ENCODE results near the gene HCRTR1. TPM values are rescaled to one million over a fixed set of nuclear protein-coding genes. Genes with fewer than 3 reads are reported as not detected.

HCRTR1 gene
- total RNA-seq, 1 experiment from 2014 or later, result not detected

- Histone ChIP-seq H3K36me3 (ENCODE audit: insufficient read depth, low read length, poor library complexity, severe bottlenecking) (no peaks in the 10 kb centered on the region), H3K27me3 (replicated peaks; ENCODE audit: insufficient read depth, low read depth, low read length, poor library complexity) (no peaks in the 10 kb centered on the region), H3K4me3 (ENCODE audit: low read depth, low read length, poor library complexity, severe bottlenecking) (no peak overlapping the region), H3K9me3 (ENCODE audit: low read depth, low read length, poor library complexity, severe bottlenecking) (no peaks in the 10 kb centered on the region), H3K4me1 (ENCODE audit: insufficient read depth, low read length, poor library complexity, severe bottlenecking) (peaks cover 15% of the 10 kb centered on the region), H3K27ac (ENCODE audit: low read depth, low read length, poor library complexity, severe bottlenecking) (no peak overlapping the region)
- no TSS peak for BruUV-seq (replicated peaks)
- intact Hi-C loops (cut with micrococcal nuclease; ENCODE audit: unreplicated experiment), result no loop called here
- POLR2A ChIA-PET (ENCODE audit: low non-redundant PET), result interaction anchor here (0.8 kb wide), 1 partner anchor 783 kb away, joined by 3 read pairs; no protein-coding TSS in a partner anchor
- CTCF ChIA-PET, result no interaction called here
- TF ChIP-seq EZH2 (IDR thresholded peaks at IDR 0.05; ENCODE audit: borderline replicate concordance, low read depth, low read length, poor library complexity, severe bottlenecking) (no peak), CTCF (conservative IDR thresholded peaks at IDR 0.05; ENCODE audit: low read depth, low read length) (no peak)
- no peak for DNase-seq (ENCODE audit: low spot score)
Observed at GRCh38 chr1:31640179-31640578, 22.7 kb downstream of the HCRTR1 start.

- Histone ChIP-seq H3K27me3 (replicated peaks; ENCODE audit: insufficient read depth, low read depth, low read length, poor library complexity) (no peaks in the 10 kb centered on the region), H3K9me3 (ENCODE audit: low read depth, low read length, poor library complexity, severe bottlenecking) (no peaks in the 10 kb centered on the region), H3K4me1 (ENCODE audit: insufficient read depth, low read length, poor library complexity, severe bottlenecking) (peaks cover 19% of the 10 kb centered on the region), H3K4me3 (ENCODE audit: low read depth, low read length, poor library complexity, severe bottlenecking) (no peak overlapping the region), H3K27ac (ENCODE audit: low read depth, low read length, poor library complexity, severe bottlenecking) (no peak overlapping the region), H3K36me3 (ENCODE audit: insufficient read depth, low read length, poor library complexity, severe bottlenecking) (no peaks in the 10 kb centered on the region)
- ChIA-PET CTCF (no interaction called here), POLR2A (ENCODE audit: low non-redundant PET) (interaction anchor here (0.7 to 0.8 kb wide), 2 partner anchors 128 to 782 kb away, joined by 3 read pairs; no protein-coding TSS in a partner anchor)
- TF ChIP-seq EZH2 (IDR thresholded peaks at IDR 0.05; ENCODE audit: borderline replicate concordance, low read depth, low read length, poor library complexity, severe bottlenecking) (no peak), CTCF (conservative IDR thresholded peaks at IDR 0.05; ENCODE audit: low read depth, low read length) (no peak)
- intact Hi-C loops (cut with micrococcal nuclease; ENCODE audit: unreplicated experiment), result no loop called here
- BruUV-seq (replicated peaks), result no TSS peak
- no peak for DNase-seq (ENCODE audit: low spot score)
Observed at GRCh38 chr1:31640964-31641363, 23.5 kb downstream of the HCRTR1 start.

GRCh38 chr1:31642366-31642765, 24.9 kb downstream of the HCRTR1 start:
- Histone ChIP-seq H3K36me3 (ENCODE audit: insufficient read depth, low read length, poor library complexity, severe bottlenecking) (no peaks in the 10 kb centered on the region), H3K9me3 (ENCODE audit: low read depth, low read length, poor library complexity, severe bottlenecking) (no peaks in the 10 kb centered on the region), H3K4me1 (ENCODE audit: insufficient read depth, low read length, poor library complexity, severe bottlenecking) (peaks cover 19% of the 10 kb centered on the region), H3K27me3 (replicated peaks; ENCODE audit: insufficient read depth, low read depth, low read length, poor library complexity) (no peaks in the 10 kb centered on the region), H3K27ac (ENCODE audit: low read depth, low read length, poor library complexity, severe bottlenecking) (no peak overlapping the region), H3K4me3 (ENCODE audit: low read depth, low read length, poor library complexity, severe bottlenecking) (no peak overlapping the region)
- intact Hi-C loops (cut with micrococcal nuclease; ENCODE audit: unreplicated experiment), result no loop called here
- DNase-seq (ENCODE audit: low spot score), result no peak
- no peak for TF ChIP-seq CTCF (conservative IDR thresholded peaks at IDR 0.05; ENCODE audit: low read depth, low read length)
- TF ChIP-seq EZH2 (IDR thresholded peaks at IDR 0.05; ENCODE audit: borderline replicate concordance, low read depth, low read length, poor library complexity, severe bottlenecking), result no peak
- BruUV-seq (replicated peaks), result no TSS peak
- CTCF ChIA-PET, result interaction anchor here (0.6 kb wide), 1 partner anchor 53 kb away, joined by 6 read pairs; no protein-coding TSS in a partner anchor
- POLR2A ChIA-PET (ENCODE audit: low non-redundant PET), result no interaction called here

Measured in A673 (cell line).